NCI-H774 (cell line): Measurements from ENCODE around the gene TBPL1.
"Not testable (repeated sequence)": the region's sequence is repeated elsewhere in the genome, so short reads cannot be mapped to it uniquely, and the experiment has no call there.

ENCODE experiments used
- DNase-seq: peaks from one replicate; lab custom pipeline; 2025; lab: John Stamatoyannopoulos, UW

The TBPL1 gene

GRCh38 chr6:133973109-133973971, 20.3 kb downstream of the TBPL1 start:
- DNase-seq, result peak; percentile 68

- DNase-seq, result peak; percentile 37
Observed at GRCh38 chr6:133977983-133978895, 25.2 kb downstream of the TBPL1 start.

GRCh38 chr6:133978896-133979240, 25.8 kb downstream of the TBPL1 start:
- DNase-seq, result no peak

GRCh38 chr6:133979269-133979963, 26.4 kb downstream of the TBPL1 start:
- DNase-seq, result not testable (repeated sequence)

- no peak for DNase-seq
Observed at GRCh38 chr6:133980168-133980567, 27.1 kb downstream of the TBPL1 start.

- no peak for DNase-seq
Observed at GRCh38 chr6:133983099-133983939, 30.3 kb downstream of the TBPL1 start.

- no peak for DNase-seq
Observed at GRCh38 chr6:133985970-133986369, 32.9 kb downstream of the TBPL1 start.

- no peak for DNase-seq
Observed at GRCh38 chr6:133986942-133987341, 33.9 kb downstream of the TBPL1 start.

- DNase-seq, result no peak
Observed at GRCh38 chr6:133989525-133989924, 36.5 kb downstream of the TBPL1 start.

- no peak for DNase-seq
Observed at GRCh38 chr6:133990321-133990720, 37.3 kb downstream of the TBPL1 start.

- no peak for DNase-seq
Observed at GRCh38 chr6:133991096-133991593, 38.1 kb downstream of the TBPL1 start.

- DNase-seq, result no peak
Observed at GRCh38 chr6:133992992-133993680, 40.1 kb downstream of the TBPL1 start.

GRCh38 chr6:133995296-133995695, 42.3 kb downstream of the TBPL1 start:
- DNase-seq, result no peak

GRCh38 chr6:133995758-133996157, 42.7 kb downstream of the TBPL1 start:
- DNase-seq, result no peak

GRCh38 chr6:133997267-133997666, 44.2 kb downstream of the TBPL1 start:
- no peak for DNase-seq

GRCh38 chr6:133999305-133999704, 46.3 kb downstream of the TBPL1 start:
- no peak for DNase-seq

GRCh38 chr6:134000443-134000842, 47.4 kb downstream of the TBPL1 start:
- no peak for DNase-seq

- DNase-seq, result peak; percentile 55
Observed at GRCh38 chr6:134002821-134003220, 49.8 kb downstream of the TBPL1 start.

- peak; percentile 89 for DNase-seq
Observed at GRCh38 chr6:134003542-134003951, 50.5 kb downstream of the TBPL1 start.

- peak; percentile 63 for DNase-seq
Observed at GRCh38 chr6:134004714-134005113, 51.7 kb downstream of the TBPL1 start.

- no peak for DNase-seq
Observed at GRCh38 chr6:134005800-134006199, 52.8 kb downstream of the TBPL1 start.
